ENCODE measurements around the gene DDX4. TPM values are rescaled to one million over a fixed set of nuclear protein-coding genes. Genes with fewer than 3 reads are reported as not detected.

DDX4 gene
- total and polyA plus RNA-seq, 2 donors (not counting 1 experiment from before 2014, with no cell fraction given): not detected

GRCh38 chr5:55866485-55866884 is 128.6 kb downstream of the DDX4 start:
- CTCF ChIA-PET: no interaction called here
- no peaks in the 10 kb centered on the region for H3K9me3 Mint-ChIP-seq (ENCODE audit: insufficient read depth)
- ATAC-seq (ENCODE audit: low read depth) (no peak), DNase-seq (no peak)
- Histone ChIP-seq H3K79me2 (ENCODE audit: control insufficient read depth, insufficient read depth, low read length) (no peaks in the 10 kb centered on the region), H3K9ac (ENCODE audit: low read length) (no peak overlapping the region), H2AFZ (ENCODE audit: insufficient read depth, low read depth, low read length, poor library complexity, severe bottlenecking) (no peak overlapping the region), H3K4me2 (replicated peaks; ENCODE audit: low read depth, low read length, poor library complexity, severe bottlenecking) (no peak overlapping the region), H3K4me3 (ENCODE audit: control extremely low read depth in 1 of 5, extremely low read depth in 1 of 5, insufficient read depth in 1 of 5, low read depth in 2 of 5, low read length in 4 of 5) (no peak overlapping the region), H3K36me3 (replicated peaks in 1 of 2; ENCODE audit: control extremely low read depth in 1 of 2, control insufficient read depth in 1 of 2, extremely low read depth in 1 of 2, insufficient read depth in 2 of 2, low read length in 1 of 2) (no peaks in the 10 kb centered on the region), H3K4me1 (ENCODE audit: control insufficient read depth in 2 of 2, insufficient read depth in 2 of 2, low read length in 2 of 2) (no peaks in the 10 kb centered on the region), H3K9me3 (ENCODE audit: control extremely low read depth in 1 of 3, control insufficient read depth in 2 of 3, insufficient read depth in 1 of 3, low read length in 2 of 3) (no peaks in the 10 kb centered on the region), H3K27ac (ENCODE audit: low read length in 2 of 2) (no peak overlapping the region), H4K20me1 (ENCODE audit: control insufficient read depth, insufficient read depth, low read length, poor library complexity, severe bottlenecking) (no peaks in the 10 kb centered on the region), H3K27me3 (replicated peaks in 1 of 4; ENCODE audit: control extremely low read depth in 1 of 4, control insufficient read depth in 3 of 4, insufficient read depth in 4 of 4, low read length in 3 of 4) (no peaks in the 10 kb centered on the region)
- H3K27me3 Mint-ChIP-seq: peaks cover 3% of the 10 kb centered on the region
- H3K27ac Mint-ChIP-seq: no peak overlapping the region
- H3K4me3 Mint-ChIP-seq: no peak overlapping the region
- intact Hi-C loops (cut with micrococcal nuclease): no loop called here
- POLR2A ChIA-PET: no interaction called here
- H3K4me1 Mint-ChIP-seq: no peaks in the 10 kb centered on the region
- TF ChIP-seq CTCF (IDR thresholded peaks at IDR 0.05) (no peak), EZH2 (IDR thresholded peaks at IDR 0.05; ENCODE audit: borderline replicate concordance, insufficient read depth, low read depth, low read length, poor library complexity, severe bottlenecking) (no peak)
- 97% methylated on average over 5 of the region's 8 CpGs for WGBS (ENCODE audit: insufficient coverage)

Small RNA genes within 50 kb of the gene (small RNA-seq; reads per million reads assigned to genes)
- gene AC016632.1 (ENCODE audit: insufficient read length, low read depth, low replicate concordance) (not detected), gene RNA5SP183 (ENCODE audit: insufficient read length, low read depth, low replicate concordance) (not detected)

Other genes starting within 250 kb of the DDX4 start
- 8.8 and 11.2 TPM in 2 replicates for gene PLPP1, start 203.1 kb upstream of the DDX4 start, total RNA-seq
- 5.5 and 6.9 TPM in 2 replicates for gene PLPP1, start 203.1 kb upstream of the DDX4 start, polyA plus RNA-seq
- 36.3 and 43.5 TPM in 2 replicates for gene SLC38A9, start 25.7 kb upstream of the DDX4 start, total RNA-seq
- 10.6 and 23.4 TPM in 2 replicates for gene SLC38A9, start 25.7 kb upstream of the DDX4 start, polyA plus RNA-seq
- not detected in 2 replicates for gene IL31RA, start 113.3 kb downstream of the DDX4 start, total RNA-seq
- gene IL31RA, start 113.3 kb downstream of the DDX4 start, polyA plus RNA-seq: not detected in 2 replicates

Data from B cell (primary cell).